Transverse colon (tissue), 4 donors: ENCODE data around the gene ATF6B. TPM values are rescaled to one million over a fixed set of nuclear protein-coding genes. Genes with fewer than 3 reads are reported as not detected.

ENCODE experiments used
- DNase-seq: peaks from one replicate; pipeline ENCODE4 v3.0.0-alpha.2; 2019
- H3K27ac ChIP-seq, 4 donors: fragments of 200-600 bp; sonication (generic); 2 replicates each; pipeline ENCODE4 v1.5.1; 2016 to 2018; ENCODE audit warnings: inconsistent platforms in 4 of 4
- H3K27me3 ChIP-seq: fragments of 200-600 bp; sonication (generic); 2 replicates; pipeline ENCODE4 v1.5.1; 2017; ENCODE audit warnings: inconsistent platforms
- H3K36me3 ChIP-seq, 4 donors: fragments of 200-600 bp; sonication (generic); 2 replicates each; pipeline ENCODE4 v1.5.1; 2017 to 2019; ENCODE audit warnings: inconsistent platforms in 4 of 4
- H3K4me1 ChIP-seq, 4 donors: fragments of 200-600 bp; sonication (generic); 2 replicates each; pipeline ENCODE4 v1.5.1; 2017 to 2020; ENCODE audit warnings: inconsistent platforms in 4 of 4
- H3K4me3 ChIP-seq, 4 donors: fragments of 200-600 bp; sonication (generic); 1 replicate in 1 of 4; 2 replicates in 3 of 4; pipeline versions ENCODE4 v1.5.1 to v1.6.1; 2017 to 2019; ENCODE audit warnings: inconsistent platforms in 4 of 4
- H3K9me3 ChIP-seq, 2 donors: fragments of 200-600 bp; sonication (generic); 2 replicates each; pipeline ENCODE4 v1.5.1; 2017 to 2019; ENCODE audit warnings: inconsistent platforms in 2 of 2
- EP300 ChIP-seq: sonication (generic); formaldehyde crosslinking; IDR thresholded peaks from one replicate; pipeline ENCODE4 v1.6.1; 2017; ENCODE audit warnings: antibody characterized with exemption, low read depth
- POLR2A ChIP-seq: fragments of 450-650 bp; IDR thresholded peaks from one replicate; pipeline ENCODE4 v1.6.1; 2016; ENCODE audit warnings: antibody characterized with exemption, mild to moderate bottlenecking, moderate library complexity
- POLR2AphosphoS5 ChIP-seq, 3 donors: sonication (generic); formaldehyde crosslinking; IDR thresholded peaks; one replicate each; pipeline ENCODE4 v1.6.1; 2016; ENCODE audit warnings: antibody characterized with exemption in 3 of 3
- WGBS, 2 donors: methylation state at CpG; one replicate each; pipeline ENCODE4 v1.1.5; 2018; ENCODE audit warnings: low coverage in 1 of 2; 5-methylcytosine and 5-hydroxymethylcytosine counted together
- in situ Hi-C, 4 donors: fragments of 200-750 bp; cut with MboI; loops; one replicate each; pipeline versions ENCODE4 v1.15.0 to v1.15.1; 2017; ENCODE audit warnings: low sequenced_read_pairs in 3 of 4, low pct_ligation_motif_present in 1 of 4, low pct_unique_long_range_greater_than_20kb in 1 of 4
- intact Hi-C: fragments of 100-400 bp; cut with DNase I; formaldehyde crosslinking; loops from one replicate; pipeline ENCODE4 v1.15.1; 2023; ENCODE audit warnings: low total_unique reads
- total RNA-seq, 4 donors: library from RNA; depleted of rRNA; stranded (reverse); fragments of >200 nt; gene quantifications; one replicate each; pipeline ENCODE4 v1.1.0, GENCODE V29; 2016
- TF ChIP-seq, protein P1 (sequence below), 5 experiments: fragments of 200-600 bp in 3 of 5; fragments of 450-650 bp in 2 of 5; sonication (generic) in 3 of 5; IDR thresholded peaks; 1 replicate in 2 of 5; 2 replicates in 3 of 5; pipeline ENCODE4 v1.5.1; 2016 to 2017; ENCODE audit warnings: antibody characterized with exemption in 5 of 5, inconsistent platforms in 3 of 5, mild to moderate bottlenecking in 2 of 5, moderate library complexity in 1 of 5

The ATF6B gene
- 100 to 1,000 TPM in 2 of 4 donors, 10 to 100 TPM in 2; 59.0 to 139 (median 98.5) TPM for total RNA-seq

GRCh38 chr6:32127717-32128592 lies at the start of gene ATF6B:
Gene ATF6B, minus strand, starts transcription at chr6:32128246. Its CDS starts 39 bp downstream, at chr6:32128207.
- H3K27ac ChIP-seq: peak within 1 kb of the TSS; percentile 91 to 92 (median 91)
- TF ChIP-seq POLR2A: peak; percentile 83
- TF ChIP-seq POLR2AphosphoS5 (IDR thresholded peaks at IDR 0.05): peak in 2 of 3 donors; percentile 59 to 74
- TF ChIP-seq, protein P1, sequence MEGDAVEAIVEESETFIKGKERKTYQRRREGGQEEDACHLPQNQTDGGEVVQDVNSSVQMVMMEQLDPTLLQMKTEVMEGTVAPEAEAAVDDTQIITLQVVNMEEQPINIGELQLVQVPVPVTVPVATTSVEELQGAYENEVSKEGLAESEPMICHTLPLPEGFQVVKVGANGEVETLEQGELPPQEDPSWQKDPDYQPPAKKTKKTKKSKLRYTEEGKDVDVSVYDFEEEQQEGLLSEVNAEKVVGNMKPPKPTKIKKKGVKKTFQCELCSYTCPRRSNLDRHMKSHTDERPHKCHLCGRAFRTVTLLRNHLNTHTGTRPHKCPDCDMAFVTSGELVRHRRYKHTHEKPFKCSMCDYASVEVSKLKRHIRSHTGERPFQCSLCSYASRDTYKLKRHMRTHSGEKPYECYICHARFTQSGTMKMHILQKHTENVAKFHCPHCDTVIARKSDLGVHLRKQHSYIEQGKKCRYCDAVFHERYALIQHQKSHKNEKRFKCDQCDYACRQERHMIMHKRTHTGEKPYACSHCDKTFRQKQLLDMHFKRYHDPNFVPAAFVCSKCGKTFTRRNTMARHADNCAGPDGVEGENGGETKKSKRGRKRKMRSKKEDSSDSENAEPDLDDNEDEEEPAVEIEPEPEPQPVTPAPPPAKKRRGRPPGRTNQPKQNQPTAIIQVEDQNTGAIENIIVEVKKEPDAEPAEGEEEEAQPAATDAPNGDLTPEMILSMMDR (IDR thresholded peaks at IDR 0.05): no peak
- TF ChIP-seq EP300: no peak
- 0 to 1% methylated on average over 12 to 43 of the region's 44 CpGs for WGBS, 2 donors
- DNase-seq: peak; percentile 98
- H3K9me3 ChIP-seq: no peaks in the 10 kb centered on the region
- in situ Hi-C loops: no loop called here
- H3K4me1 ChIP-seq: peaks cover 24 to 31% (median 26%) of the 10 kb centered on the region in 4 donors
- no peaks in the 10 kb centered on the region for H3K27me3 ChIP-seq
- peaks cover 0 to 18% (median 3%) of the 10 kb centered on the region in 4 donors for H3K36me3 ChIP-seq
- intact Hi-C loops: no loop called here
- peak within 1 kb of the TSS; percentile 62 to 83 (median 73) for H3K4me3 ChIP-seq

DNA sequence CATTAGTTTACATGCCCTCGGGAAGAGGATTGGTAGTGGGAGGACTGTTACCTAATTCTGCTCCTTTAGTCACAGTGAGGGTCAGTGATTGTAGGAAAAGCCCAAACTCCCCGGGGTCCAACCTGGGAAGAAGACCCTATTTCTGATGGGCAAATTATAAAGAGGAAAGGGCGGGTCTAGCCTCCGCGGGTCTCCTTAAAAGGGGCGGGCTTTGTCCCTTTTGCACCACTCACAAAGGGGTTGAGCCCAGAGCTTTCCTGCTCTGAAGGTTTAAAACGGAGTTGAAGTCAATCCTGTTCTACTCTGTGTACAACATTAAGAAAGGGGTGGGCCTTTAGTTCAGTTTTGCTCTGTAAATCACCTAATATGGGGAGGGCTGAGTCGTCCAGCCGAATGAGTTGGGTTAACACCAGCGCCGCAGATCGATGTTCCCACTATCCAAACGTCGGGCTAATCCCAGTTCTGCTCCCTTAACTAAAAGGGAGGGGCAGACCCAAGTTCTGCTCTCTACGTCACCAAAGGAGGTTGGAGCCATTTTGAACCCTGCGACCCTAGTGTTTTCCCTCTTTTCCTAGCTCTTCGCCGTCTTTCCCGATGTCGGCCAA lies 49.2 kb upstream of the ATF6B start:
- peaks cover 0 to 6% (median 2%) of the 10 kb centered on the region in 4 donors for H3K36me3 ChIP-seq
- intact Hi-C loops: no loop called here
- peak overlapping the region; percentile 15 to 91 (median 84) for H3K4me3 ChIP-seq
- H3K9me3 ChIP-seq: no peaks in the 10 kb centered on the region
- DNase-seq: no peak
- H3K27ac ChIP-seq: peak overlapping the region; percentile 94 to 96 (median 94)
- TF ChIP-seq, protein P1 (IDR thresholded peaks at IDR 0.05): no peak
- TF ChIP-seq EP300 (no peak), POLR2A (peak; percentile 53), POLR2AphosphoS5 (IDR thresholded peaks at IDR 0.05) (peak; percentile 29 to 77 (median 48))
- peaks cover 25 to 68% (median 38%) of the 10 kb centered on the region in 4 donors for H3K4me1 ChIP-seq
- in situ Hi-C loops: no loop called here
- 1 to 7% methylated on average over 10 to 20 of the region's 20 CpGs for WGBS, 2 donors
- H3K27me3 ChIP-seq: no peaks in the 10 kb centered on the region

DNA sequence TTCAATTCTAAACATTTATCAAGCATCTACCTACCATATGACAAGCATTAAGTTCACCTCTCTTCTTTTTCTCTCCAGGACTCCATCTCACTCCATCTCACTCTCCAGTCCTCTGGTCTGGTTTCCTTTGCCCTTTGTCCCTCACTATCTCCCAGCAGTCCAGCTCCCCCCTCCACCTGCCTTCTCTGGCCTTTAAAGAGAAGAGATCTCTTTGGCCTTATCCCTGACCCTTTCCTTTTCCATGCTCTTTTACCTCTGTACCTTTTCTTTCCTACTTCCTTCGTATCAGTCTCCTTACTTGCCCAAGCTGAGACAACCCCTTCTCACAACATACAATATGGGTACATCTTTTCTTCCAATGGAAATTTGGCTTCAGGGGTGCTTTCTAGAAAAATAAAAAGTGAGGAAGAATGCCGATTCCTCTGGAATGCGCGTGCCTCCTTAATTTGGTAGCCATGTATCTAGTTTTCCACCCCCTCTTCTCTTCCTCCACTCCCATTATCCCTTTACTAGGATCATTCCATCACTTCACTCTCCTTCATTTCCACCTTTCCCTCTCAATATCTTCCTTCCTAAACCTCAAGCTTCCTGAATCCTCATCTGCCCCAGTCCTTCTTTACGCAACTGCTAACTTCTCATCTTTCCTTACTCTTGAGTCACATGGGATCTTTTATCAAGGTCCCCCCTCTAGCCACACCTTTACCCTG lies 48.6 kb upstream of the ATF6B start:
- intact Hi-C loops (no loop called here), in situ Hi-C loops (no loop called here)
- H3K27ac ChIP-seq: peak overlapping the region; percentile 94 to 96 (median 94)
- H3K4me1 ChIP-seq: peaks cover 25 to 62% (median 37%) of the 10 kb centered on the region in 4 donors
- H3K27me3 ChIP-seq: no peaks in the 10 kb centered on the region
- H3K9me3 ChIP-seq: no peaks in the 10 kb centered on the region
- no peak for DNase-seq
- TF ChIP-seq, protein P1 (IDR thresholded peaks at IDR 0.05): no peak
- TF ChIP-seq POLR2A (no peak), POLR2AphosphoS5 (IDR thresholded peaks at IDR 0.05) (no peak), EP300 (no peak)
- 35 to 36% methylated on average over 5 of the region's 5 CpGs for WGBS, 2 donors
- peak overlapping the region in 3 of 4 donors; percentile 77 to 91 (median 91) for H3K4me3 ChIP-seq
- H3K36me3 ChIP-seq: peaks cover 0 to 6% (median 2%) of the 10 kb centered on the region in 4 donors
